Right lobe of liver (tissue), 4 donors: ENCODE measurements around the gene ZNF101.

ENCODE experiments used
- CTCF ChIP-seq, 4 donors: fragments of 200-600 bp in 3 of 4; fragments of 450-650 bp in 1 of 4; IDR thresholded peaks; one replicate each; pipeline versions ENCODE4 v1.5.1 to v1.8.0; 2016 to 2022; ENCODE audit warnings: antibody characterized with exemption in 4 of 4, mild to moderate bottlenecking in 2 of 4
- POLR2A ChIP-seq: fragments of 450-650 bp; IDR thresholded peaks from one replicate; pipeline ENCODE4 v1.6.1; 2017; ENCODE audit warnings: antibody characterized with exemption, mild to moderate bottlenecking
- donor health status: DM: no; HTN: no; CAD: no.
- donor health status: DM: no; HTN: no; CAD: no.
- donor health status: DM: no; HTN: yes; CAD: no.

GRCh38 chr19:19659646-19660245 lies 8.9 kb upstream of the ZNF101 start:
- TF ChIP-seq CTCF (IDR thresholded peaks at IDR 0.05) (no peak), POLR2A (no peak)
